Stimulated activated CD4-positive, alpha-beta T cell treated with anti-CD3 and anti-CD28 coated beads, Interleukin-15, amount 100 ng/mL, for 24 hours (primary cell): ENCODE measurements around the gene ZNF208.

Experiments
- DNase-seq: peaks from one replicate; pipeline ENCODE4 v3.0.0-alpha.2; 2020

ZNF208 gene

DNA sequence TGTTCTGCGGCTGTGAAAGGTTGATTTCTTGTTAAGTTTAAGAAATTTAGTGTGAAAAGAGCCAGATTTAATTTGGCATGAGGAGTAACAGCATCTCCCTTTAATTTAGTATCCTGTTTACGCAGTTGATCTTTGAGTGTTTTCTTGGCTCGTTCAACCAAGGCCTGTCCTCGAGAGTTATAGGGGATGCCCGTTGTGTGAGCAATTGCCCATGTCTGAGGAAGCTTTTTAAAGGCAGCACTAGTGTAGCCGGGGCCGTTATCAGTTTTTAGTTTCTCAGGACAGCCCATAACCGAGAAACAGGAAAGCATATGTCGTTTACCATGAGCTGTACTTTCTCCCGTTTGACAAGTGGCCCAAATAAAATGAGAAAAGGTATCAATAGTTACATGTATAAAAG lies 127.2 kb downstream of the ZNF208 start:
- no peak for DNase-seq
